ENCODE results near the gene PIGX. TPM values are rescaled to one million over a fixed set of nuclear protein-coding genes. Genes with fewer than 3 reads are reported as not detected.

The PIGX gene
- total RNA-seq, 1 donor from 2014 or later, result 28.3 TPM

GRCh38 chr3:196670339-196670738, 41.8 kb upstream of the PIGX start:
- Mint-ChIP-seq H3K36me3 (ENCODE audit: insufficient read depth) (no peaks in the 10 kb centered on the region), H3K27me3 (peaks cover 4% of the 10 kb centered on the region)

GRCh38 chr3:196673632-196674031, 38.5 kb upstream of the PIGX start:
- no peaks in the 10 kb centered on the region for H3K9me3 Mint-ChIP-seq (ENCODE audit: low read depth)
- TF ChIP-seq CTCF (IDR thresholded peaks at IDR 0.05; ENCODE audit: unreplicated experiment), result no peak
- no peak for DNase-seq (ENCODE audit: low spot score, unreplicated experiment)
- peaks cover 18% of the 10 kb centered on the region for H3K4me1 Mint-ChIP-seq (ENCODE audit: low read depth)
- no peaks in the 10 kb centered on the region for H3K36me3 Mint-ChIP-seq (ENCODE audit: insufficient read depth)
- no peaks in the 10 kb centered on the region for H3K27me3 Mint-ChIP-seq
- H3K27ac Mint-ChIP-seq, result no peak overlapping the region
- no peak overlapping the region for H3K4me3 Mint-ChIP-seq (ENCODE audit: low read depth)

More at GRCh38 chr3:196670339-196670738, 41.8 kb upstream of the PIGX start:
- no peak for TF ChIP-seq CTCF (IDR thresholded peaks at IDR 0.05; ENCODE audit: unreplicated experiment)
- H3K9me3 Mint-ChIP-seq (ENCODE audit: low read depth), result no peaks in the 10 kb centered on the region
- no peak overlapping the region for H3K4me3 Mint-ChIP-seq (ENCODE audit: low read depth)
- H3K27ac Mint-ChIP-seq, result peak overlapping the region; percentile 15
- DNase-seq (ENCODE audit: low spot score, unreplicated experiment), result no peak
- peaks cover 14% of the 10 kb centered on the region for H3K4me1 Mint-ChIP-seq (ENCODE audit: low read depth)

- Mint-ChIP-seq H3K27me3 (no peaks in the 10 kb centered on the region), H3K4me3 (ENCODE audit: low read depth) (no peak overlapping the region), H3K4me1 (ENCODE audit: low read depth) (peaks cover 10% of the 10 kb centered on the region), H3K36me3 (ENCODE audit: insufficient read depth) (peaks cover 1% of the 10 kb centered on the region), H3K9me3 (ENCODE audit: low read depth) (peaks cover 2% of the 10 kb centered on the region), H3K27ac (no peak overlapping the region)
- TF ChIP-seq CTCF (IDR thresholded peaks at IDR 0.05; ENCODE audit: unreplicated experiment), result no peak
- DNase-seq (ENCODE audit: low spot score, unreplicated experiment), result no peak
These were observed 34.8 kb upstream of the PIGX start for GRCh38 chr3:196677353-196677752.

- no peak for DNase-seq (ENCODE audit: low spot score, unreplicated experiment)
- peaks cover 10% of the 10 kb centered on the region for H3K4me1 Mint-ChIP-seq (ENCODE audit: low read depth)
- H3K4me3 Mint-ChIP-seq (ENCODE audit: low read depth), result no peak overlapping the region
- TF ChIP-seq CTCF (IDR thresholded peaks at IDR 0.05; ENCODE audit: unreplicated experiment), result no peak
- no peaks in the 10 kb centered on the region for H3K27me3 Mint-ChIP-seq
- H3K9me3 Mint-ChIP-seq (ENCODE audit: low read depth), result peaks cover 4% of the 10 kb centered on the region
- H3K36me3 Mint-ChIP-seq (ENCODE audit: insufficient read depth), result peaks cover 2% of the 10 kb centered on the region
- H3K27ac Mint-ChIP-seq, result peak overlapping the region; percentile 4
These were observed 34.2 kb upstream of the PIGX start for GRCh38 chr3:196677931-196678330.

GRCh38 chr3:196684548-196685407, 27.4 kb upstream of the PIGX start:
- H3K27me3 Mint-ChIP-seq, result peaks cover 3% of the 10 kb centered on the region
- H3K4me1 Mint-ChIP-seq (ENCODE audit: low read depth), result no peaks in the 10 kb centered on the region
- no peak overlapping the region for H3K4me3 Mint-ChIP-seq (ENCODE audit: low read depth)
- H3K9me3 Mint-ChIP-seq (ENCODE audit: low read depth), result peaks cover 6% of the 10 kb centered on the region
- peaks cover 3% of the 10 kb centered on the region for H3K36me3 Mint-ChIP-seq (ENCODE audit: insufficient read depth)
- peak; percentile 84 for TF ChIP-seq CTCF (IDR thresholded peaks at IDR 0.05; ENCODE audit: unreplicated experiment)
- H3K27ac Mint-ChIP-seq, result no peak overlapping the region
- peak; percentile 30 for DNase-seq (ENCODE audit: low spot score, unreplicated experiment)
